ENCODE data around the gene PKP4.

DNA sequence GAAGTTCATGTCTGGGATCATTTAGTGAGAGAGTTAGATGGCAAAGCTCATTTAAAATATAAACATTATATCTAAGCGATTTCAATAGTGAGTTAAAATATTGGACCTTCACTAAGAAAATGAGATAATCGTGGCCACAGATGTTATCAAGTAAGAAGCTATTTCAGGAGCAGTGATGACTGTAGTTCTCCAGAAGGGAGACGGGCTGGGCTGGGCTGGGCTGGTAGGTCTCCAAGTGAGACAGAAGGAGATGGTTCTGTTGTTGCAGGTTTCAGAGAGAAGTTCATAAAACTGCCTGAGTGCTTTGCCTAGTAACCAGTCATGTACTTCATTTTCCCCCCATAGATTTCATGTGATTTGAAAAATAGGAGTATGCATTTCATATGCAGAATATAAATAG lies 208.2 kb downstream of the PKP4 start:
- TF ChIP-seq, protein P1, sequence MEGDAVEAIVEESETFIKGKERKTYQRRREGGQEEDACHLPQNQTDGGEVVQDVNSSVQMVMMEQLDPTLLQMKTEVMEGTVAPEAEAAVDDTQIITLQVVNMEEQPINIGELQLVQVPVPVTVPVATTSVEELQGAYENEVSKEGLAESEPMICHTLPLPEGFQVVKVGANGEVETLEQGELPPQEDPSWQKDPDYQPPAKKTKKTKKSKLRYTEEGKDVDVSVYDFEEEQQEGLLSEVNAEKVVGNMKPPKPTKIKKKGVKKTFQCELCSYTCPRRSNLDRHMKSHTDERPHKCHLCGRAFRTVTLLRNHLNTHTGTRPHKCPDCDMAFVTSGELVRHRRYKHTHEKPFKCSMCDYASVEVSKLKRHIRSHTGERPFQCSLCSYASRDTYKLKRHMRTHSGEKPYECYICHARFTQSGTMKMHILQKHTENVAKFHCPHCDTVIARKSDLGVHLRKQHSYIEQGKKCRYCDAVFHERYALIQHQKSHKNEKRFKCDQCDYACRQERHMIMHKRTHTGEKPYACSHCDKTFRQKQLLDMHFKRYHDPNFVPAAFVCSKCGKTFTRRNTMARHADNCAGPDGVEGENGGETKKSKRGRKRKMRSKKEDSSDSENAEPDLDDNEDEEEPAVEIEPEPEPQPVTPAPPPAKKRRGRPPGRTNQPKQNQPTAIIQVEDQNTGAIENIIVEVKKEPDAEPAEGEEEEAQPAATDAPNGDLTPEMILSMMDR (IDR thresholded peaks at IDR 0.05; ENCODE audit: control extremely low read depth in 1 of 3, insufficient read depth in 1 of 3, low read depth in 1 of 3, low read length in 3 of 3): no peak
- no peak for TF ChIP-seq YY1 (IDR thresholded peaks at IDR 0.05; ENCODE audit: low read depth, low read length)
- TF ChIP-seq POLR2A (IDR thresholded peaks at IDR 0.05; ENCODE audit: control extremely low read depth in 1 of 2, low read depth in 2 of 2, low read length in 2 of 2): no peak
- TF ChIP-seq TCF12 (IDR thresholded peaks at IDR 0.05; ENCODE audit: low read depth, low read length): no peak
- TF ChIP-seq RAD21 (IDR thresholded peaks at IDR 0.05 in 1 of 2, conservative IDR thresholded peaks at IDR 0.05 in 1 of 2; ENCODE audit: low read depth in 2 of 2, low read length in 2 of 2): no peak
- no peak for TF ChIP-seq TAF1 (IDR thresholded peaks at IDR 0.05; ENCODE audit: low read depth, low read length)
